Measurements from ENCODE around the gene DDX60. TPM values are rescaled to one million over a fixed set of nuclear protein-coding genes. Genes with fewer than 3 reads are reported as not detected.

DDX60 gene
- total and polyA plus RNA-seq, 2 experiments from 2014 or later: 2.4 to 8.4 TPM

DNA sequence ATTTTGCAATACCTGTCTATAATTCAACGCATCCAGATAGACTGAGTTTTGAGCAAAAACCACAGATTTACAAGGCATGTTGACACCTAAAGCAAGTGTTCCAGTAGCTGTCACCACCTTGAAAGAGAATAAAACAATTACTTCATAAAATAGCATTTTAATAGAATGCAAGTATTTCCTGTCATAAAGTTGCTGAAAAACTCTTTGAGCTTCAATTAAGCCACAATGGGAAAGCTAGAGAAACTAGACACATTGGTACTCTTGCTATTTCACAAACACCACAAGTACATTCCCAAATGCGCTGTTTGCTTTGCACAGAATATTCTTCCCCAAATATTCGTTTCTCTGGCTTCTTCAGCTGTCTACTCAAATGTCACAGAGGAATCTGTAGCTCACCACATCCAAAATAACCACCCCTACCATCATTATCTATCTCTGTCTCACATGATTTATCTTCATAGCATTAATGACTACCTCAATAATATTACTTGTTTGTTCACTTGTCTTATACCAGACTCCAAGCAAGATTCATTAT lies 70.3 kb downstream of the DDX60 start:
- no peak for DNase-seq (ENCODE audit: low spot score)
- H3K4me1 ChIP-seq (ENCODE audit: insufficient read depth): no peaks in the 10 kb centered on the region

DNA sequence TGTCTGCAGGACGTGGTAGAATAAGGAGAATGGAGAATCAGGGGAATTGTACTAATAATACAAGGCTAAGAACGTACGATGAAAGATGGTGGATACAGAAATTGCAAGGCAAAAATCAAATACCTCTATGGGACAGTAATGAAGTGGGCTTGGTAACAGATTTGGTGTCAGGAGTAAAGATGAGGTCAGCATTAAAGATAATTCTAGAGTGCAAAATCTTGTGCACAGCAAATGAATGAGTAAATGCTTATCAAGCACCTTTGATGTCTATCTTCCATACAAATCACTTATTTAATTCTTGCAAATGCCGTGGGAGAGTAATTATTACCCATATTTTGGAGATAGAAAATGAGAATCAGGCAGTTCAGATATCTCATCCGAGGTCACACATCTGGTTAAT lies 70.9 kb downstream of the DDX60 start:
- no peaks in the 10 kb centered on the region for H3K36me3 ChIP-seq (replicated peaks; ENCODE audit: insufficient read depth, low read depth)

More for the DNA sequence above, 70.3 kb downstream of the DDX60 start:
- no peak overlapping the region for H2AFZ ChIP-seq
- 90% methylated on average over 3 of the region's 3 CpGs for WGBS (ENCODE audit: low lambda C conversion rate, missing lambda C conversion rate)
- H4K20me1 ChIP-seq (ENCODE audit: insufficient read depth, poor library complexity, severe bottlenecking): no peaks in the 10 kb centered on the region
- H3K9me3 ChIP-seq (ENCODE audit: low read depth): no peaks in the 10 kb centered on the region
- no peaks in the 10 kb centered on the region for H3K9me2 ChIP-seq (replicated peaks; ENCODE audit: insufficient read depth)
- H3K4me2 ChIP-seq: no peak overlapping the region
- H3K36me3 ChIP-seq (replicated peaks; ENCODE audit: insufficient read depth, low read depth): no peaks in the 10 kb centered on the region
- no peak overlapping the region for H3K27ac ChIP-seq
- TF ChIP-seq EZH2 (IDR thresholded peaks at IDR 0.05; ENCODE audit: borderline replicate concordance) (no peak), EZH2phosphoT487 (IDR thresholded peaks at IDR 0.05; ENCODE audit: low read depth, severe bottlenecking, unreplicated experiment) (no peak)
- TF ChIP-seq, protein P1, sequence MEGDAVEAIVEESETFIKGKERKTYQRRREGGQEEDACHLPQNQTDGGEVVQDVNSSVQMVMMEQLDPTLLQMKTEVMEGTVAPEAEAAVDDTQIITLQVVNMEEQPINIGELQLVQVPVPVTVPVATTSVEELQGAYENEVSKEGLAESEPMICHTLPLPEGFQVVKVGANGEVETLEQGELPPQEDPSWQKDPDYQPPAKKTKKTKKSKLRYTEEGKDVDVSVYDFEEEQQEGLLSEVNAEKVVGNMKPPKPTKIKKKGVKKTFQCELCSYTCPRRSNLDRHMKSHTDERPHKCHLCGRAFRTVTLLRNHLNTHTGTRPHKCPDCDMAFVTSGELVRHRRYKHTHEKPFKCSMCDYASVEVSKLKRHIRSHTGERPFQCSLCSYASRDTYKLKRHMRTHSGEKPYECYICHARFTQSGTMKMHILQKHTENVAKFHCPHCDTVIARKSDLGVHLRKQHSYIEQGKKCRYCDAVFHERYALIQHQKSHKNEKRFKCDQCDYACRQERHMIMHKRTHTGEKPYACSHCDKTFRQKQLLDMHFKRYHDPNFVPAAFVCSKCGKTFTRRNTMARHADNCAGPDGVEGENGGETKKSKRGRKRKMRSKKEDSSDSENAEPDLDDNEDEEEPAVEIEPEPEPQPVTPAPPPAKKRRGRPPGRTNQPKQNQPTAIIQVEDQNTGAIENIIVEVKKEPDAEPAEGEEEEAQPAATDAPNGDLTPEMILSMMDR (IDR thresholded peaks at IDR 0.05; ENCODE audit: poor library complexity): no peak
- no peak overlapping the region for H3K4me3 ChIP-seq
- H3K27me3 ChIP-seq: no peaks in the 10 kb centered on the region
- H3K79me2 ChIP-seq: no peaks in the 10 kb centered on the region

GRCh38 chr4:168241953-168242352 lies 76.6 kb downstream of the DDX60 start:
- H4K20me1 ChIP-seq (ENCODE audit: insufficient read depth, poor library complexity, severe bottlenecking): no peaks in the 10 kb centered on the region
- H3K4me2 ChIP-seq: no peak overlapping the region
- no peaks in the 10 kb centered on the region for H3K9me3 ChIP-seq (ENCODE audit: low read depth)
- H3K4me1 ChIP-seq (ENCODE audit: insufficient read depth): no peaks in the 10 kb centered on the region
- no peak overlapping the region for H3K27ac ChIP-seq
- no peaks in the 10 kb centered on the region for H3K9me2 ChIP-seq (replicated peaks; ENCODE audit: insufficient read depth)
- no peak overlapping the region for H2AFZ ChIP-seq
- no peaks in the 10 kb centered on the region for H3K79me2 ChIP-seq
- 87% methylated on average over 3 of the region's 3 CpGs for WGBS (ENCODE audit: low lambda C conversion rate, missing lambda C conversion rate)
- no peak overlapping the region for H3K4me3 ChIP-seq
- no peak for DNase-seq (ENCODE audit: low spot score)
- TF ChIP-seq EZH2 (IDR thresholded peaks at IDR 0.05; ENCODE audit: borderline replicate concordance): no peak
- TF ChIP-seq, protein P1 (IDR thresholded peaks at IDR 0.05; ENCODE audit: poor library complexity): no peak
- TF ChIP-seq EZH2phosphoT487 (IDR thresholded peaks at IDR 0.05; ENCODE audit: low read depth, severe bottlenecking, unreplicated experiment): no peak
- H3K36me3 ChIP-seq (replicated peaks; ENCODE audit: insufficient read depth, low read depth): no peaks in the 10 kb centered on the region
- no peaks in the 10 kb centered on the region for H3K27me3 ChIP-seq

More for the DNA sequence above, 70.9 kb downstream of the DDX60 start:
- H4K20me1 ChIP-seq (ENCODE audit: insufficient read depth, poor library complexity, severe bottlenecking): no peaks in the 10 kb centered on the region
- no peaks in the 10 kb centered on the region for H3K79me2 ChIP-seq
- DNase-seq (ENCODE audit: low spot score): no peak
- WGBS (ENCODE audit: low lambda C conversion rate, missing lambda C conversion rate): 95% methylated on average over 5 of the region's 5 CpGs
- H3K9me2 ChIP-seq (replicated peaks; ENCODE audit: insufficient read depth): no peaks in the 10 kb centered on the region
- no peaks in the 10 kb centered on the region for H3K27me3 ChIP-seq
- H3K4me2 ChIP-seq: no peak overlapping the region
- no peak overlapping the region for H2AFZ ChIP-seq
- H3K4me1 ChIP-seq (ENCODE audit: insufficient read depth): no peaks in the 10 kb centered on the region
- H3K27ac ChIP-seq: no peak overlapping the region
- TF ChIP-seq, protein P1 (IDR thresholded peaks at IDR 0.05; ENCODE audit: poor library complexity): no peak
- TF ChIP-seq EZH2 (IDR thresholded peaks at IDR 0.05; ENCODE audit: borderline replicate concordance) (no peak), EZH2phosphoT487 (IDR thresholded peaks at IDR 0.05; ENCODE audit: low read depth, severe bottlenecking, unreplicated experiment) (no peak)
- H3K9me3 ChIP-seq (ENCODE audit: low read depth): no peaks in the 10 kb centered on the region
- H3K4me3 ChIP-seq: no peak overlapping the region

Measured in hepatocyte (in vitro differentiated cells).